Colonic mucosa (tissue), 4 donors: Measurements from ENCODE around the gene SLMAP. TPM values are rescaled to one million over a fixed set of nuclear protein-coding genes. Genes with fewer than 3 reads are reported as not detected.

Experiments
- DNase-seq: peaks from one replicate; pipeline ENCODE4 v3.0.0-alpha.2; 2020
- H3K27ac ChIP-seq: fragments of 200-600 bp; one replicate; pipeline ENCODE4 v1.8.0; 2021
- H3K27me3 ChIP-seq: fragments of 200-600 bp; one replicate; pipeline ENCODE4 v1.8.0; 2021
- H3K36me3 ChIP-seq: fragments of 200-600 bp; one replicate; pipeline ENCODE4 v1.8.0; 2021
- H3K4me1 ChIP-seq: fragments of 200-600 bp; one replicate; pipeline ENCODE4 v1.8.0; 2021; ENCODE audit warnings: mild to moderate bottlenecking
- H3K4me3 ChIP-seq: fragments of 200-600 bp; one replicate; pipeline ENCODE4 v1.8.0; 2021
- H3K9ac ChIP-seq, 2 donors: one replicate each; pipeline ENCODE4 v1.7.0; 2013; ENCODE audit warnings: control low read depth in 2 of 2, low read depth in 2 of 2, low read length in 2 of 2
- H3K9me3 ChIP-seq: fragments of 200-600 bp; one replicate; pipeline ENCODE4 v1.8.0; 2021
- intact Hi-C: fragments of 100-400 bp; cut with DNase I; formaldehyde crosslinking; loops from one replicate; pipeline ENCODE4 v1.14.1; 2022
- total RNA-seq, 2 donors: library from RNA; stranded (reverse); fragmentation: NEBNext Ultra II Directional in 1 of 2; extraction: Animal tissue kit (Norgen Biotek cat#: 25700) in 1 of 2; gene quantifications; one replicate each; pipeline ENCODE4 v1.2.1, GENCODE V29; 2021
- TF ChIP-seq, protein P1 (sequence below): fragments of 200-600 bp; IDR thresholded peaks from one replicate; pipeline ENCODE4 v1.8.0; 2022; ENCODE audit warnings: antibody characterized with exemption, mild to moderate bottlenecking
- donor health status: healthy.
- donor health status: DM: no; HTN: no; CAD: no.
- donor health status: DM: no; HTN: no; CAD: no.

SLMAP gene
- total RNA-seq, 2 donors from 2014 or later = 81.1 to 124 TPM

GRCh38 chr3:57820479-57820878, 64.4 kb downstream of the SLMAP start:
- Histone ChIP-seq H3K9me3 (no peaks in the 10 kb centered on the region), H3K36me3 (no peaks in the 10 kb centered on the region), H3K27ac (no peak overlapping the region), H3K27me3 (no peaks in the 10 kb centered on the region), H3K9ac (no peak overlapping the region), H3K4me3 (no peak overlapping the region), H3K4me1 (no peaks in the 10 kb centered on the region)
- TF ChIP-seq, protein P1, sequence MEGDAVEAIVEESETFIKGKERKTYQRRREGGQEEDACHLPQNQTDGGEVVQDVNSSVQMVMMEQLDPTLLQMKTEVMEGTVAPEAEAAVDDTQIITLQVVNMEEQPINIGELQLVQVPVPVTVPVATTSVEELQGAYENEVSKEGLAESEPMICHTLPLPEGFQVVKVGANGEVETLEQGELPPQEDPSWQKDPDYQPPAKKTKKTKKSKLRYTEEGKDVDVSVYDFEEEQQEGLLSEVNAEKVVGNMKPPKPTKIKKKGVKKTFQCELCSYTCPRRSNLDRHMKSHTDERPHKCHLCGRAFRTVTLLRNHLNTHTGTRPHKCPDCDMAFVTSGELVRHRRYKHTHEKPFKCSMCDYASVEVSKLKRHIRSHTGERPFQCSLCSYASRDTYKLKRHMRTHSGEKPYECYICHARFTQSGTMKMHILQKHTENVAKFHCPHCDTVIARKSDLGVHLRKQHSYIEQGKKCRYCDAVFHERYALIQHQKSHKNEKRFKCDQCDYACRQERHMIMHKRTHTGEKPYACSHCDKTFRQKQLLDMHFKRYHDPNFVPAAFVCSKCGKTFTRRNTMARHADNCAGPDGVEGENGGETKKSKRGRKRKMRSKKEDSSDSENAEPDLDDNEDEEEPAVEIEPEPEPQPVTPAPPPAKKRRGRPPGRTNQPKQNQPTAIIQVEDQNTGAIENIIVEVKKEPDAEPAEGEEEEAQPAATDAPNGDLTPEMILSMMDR = no peak
- DNase-seq = no peak
- intact Hi-C loops = no loop called here

GRCh38 chr3:57821765-57822164, 65.7 kb downstream of the SLMAP start:
- no peaks in the 10 kb centered on the region for H3K9me3 ChIP-seq
- H3K4me1 ChIP-seq = no peaks in the 10 kb centered on the region
- DNase-seq = no peak
- H3K36me3 ChIP-seq = no peaks in the 10 kb centered on the region
- no peak overlapping the region for H3K4me3 ChIP-seq
- TF ChIP-seq, protein P1 = no peak
- H3K27ac ChIP-seq = no peak overlapping the region
- intact Hi-C loops = no loop called here
- H3K27me3 ChIP-seq = no peaks in the 10 kb centered on the region
- no peak overlapping the region for H3K9ac ChIP-seq

DNA sequence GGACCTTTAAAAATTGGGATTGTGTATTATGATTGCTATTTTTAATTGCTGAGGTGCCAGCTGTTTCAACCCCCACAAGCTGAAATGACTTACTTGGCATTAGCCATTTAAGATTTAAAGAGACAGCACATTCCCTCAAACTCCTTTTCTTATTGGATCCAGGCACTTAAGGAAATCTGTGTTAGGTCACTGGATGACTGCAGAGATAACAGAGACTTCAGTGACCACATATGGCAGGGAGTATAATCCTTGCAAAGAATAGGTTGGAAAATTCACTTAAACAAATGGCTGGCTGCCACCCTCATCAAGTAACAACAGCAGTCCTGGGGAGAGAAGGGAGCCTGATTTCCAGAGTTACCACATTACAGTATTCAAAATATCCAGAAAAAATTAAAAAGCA, 66.6 kb downstream of the SLMAP start:
- Histone ChIP-seq H3K9me3 (no peaks in the 10 kb centered on the region), H3K27me3 (no peaks in the 10 kb centered on the region), H3K27ac (no peak overlapping the region), H3K4me3 (no peak overlapping the region), H3K4me1 (no peaks in the 10 kb centered on the region), H3K9ac (no peak overlapping the region), H3K36me3 (no peaks in the 10 kb centered on the region)
- DNase-seq = no peak
- TF ChIP-seq, protein P1 = no peak
- intact Hi-C loops = no loop called here

- H3K4me1 ChIP-seq = no peaks in the 10 kb centered on the region
Measured at GRCh38 chr3:57825116-57825515, 69.0 kb downstream of the SLMAP start.

GRCh38 chr3:57826245-57826951, 70.3 kb downstream of the SLMAP start:
- Histone ChIP-seq H3K4me1 (no peaks in the 10 kb centered on the region), H3K4me3 (no peak overlapping the region), H3K9me3 (no peaks in the 10 kb centered on the region), H3K27me3 (no peaks in the 10 kb centered on the region), H3K36me3 (no peaks in the 10 kb centered on the region), H3K27ac (no peak overlapping the region), H3K9ac (no peak overlapping the region)
- intact Hi-C loops = no loop called here
- DNase-seq = no peak
- TF ChIP-seq, protein P1 = no peak

More at GRCh38 chr3:57825116-57825515, 69.0 kb downstream of the SLMAP start:
- intact Hi-C loops = no loop called here
- H3K27ac ChIP-seq = no peak overlapping the region
- no peak overlapping the region for H3K4me3 ChIP-seq
- no peak for DNase-seq
- H3K9ac ChIP-seq = no peak overlapping the region
- no peaks in the 10 kb centered on the region for H3K9me3 ChIP-seq
- no peaks in the 10 kb centered on the region for H3K36me3 ChIP-seq
- TF ChIP-seq, protein P1 = no peak
- H3K27me3 ChIP-seq = no peaks in the 10 kb centered on the region
